Choroid plexus epithelial cell (primary cell): ENCODE results near the gene LAP3.
"Not testable (repeated sequence)": the region's sequence is repeated elsewhere in the genome, so short reads cannot be mapped to it uniquely, and the experiment has no call there.

ENCODE experiments used
- DNase-seq: peaks from one replicate; pipeline ENCODE4 v3.0.0-alpha.2; 2010; ENCODE audit warnings: low read depth
- H3K4me3 ChIP-seq: 2 replicates; pipeline ENCODE4 v1.5.1; 2011; ENCODE audit warnings: low read depth, mild to moderate bottlenecking, control low read depth, low read length, moderate library complexity
- TF ChIP-seq, protein P1 (sequence below): conservative IDR thresholded peaks from 2 replicates; pipeline ENCODE4 v1.5.1; 2011; ENCODE audit warnings: low read depth, mild to moderate bottlenecking, control low read depth, inconsistent platforms, low read length, moderate library complexity

Gene LAP3

DNA sequence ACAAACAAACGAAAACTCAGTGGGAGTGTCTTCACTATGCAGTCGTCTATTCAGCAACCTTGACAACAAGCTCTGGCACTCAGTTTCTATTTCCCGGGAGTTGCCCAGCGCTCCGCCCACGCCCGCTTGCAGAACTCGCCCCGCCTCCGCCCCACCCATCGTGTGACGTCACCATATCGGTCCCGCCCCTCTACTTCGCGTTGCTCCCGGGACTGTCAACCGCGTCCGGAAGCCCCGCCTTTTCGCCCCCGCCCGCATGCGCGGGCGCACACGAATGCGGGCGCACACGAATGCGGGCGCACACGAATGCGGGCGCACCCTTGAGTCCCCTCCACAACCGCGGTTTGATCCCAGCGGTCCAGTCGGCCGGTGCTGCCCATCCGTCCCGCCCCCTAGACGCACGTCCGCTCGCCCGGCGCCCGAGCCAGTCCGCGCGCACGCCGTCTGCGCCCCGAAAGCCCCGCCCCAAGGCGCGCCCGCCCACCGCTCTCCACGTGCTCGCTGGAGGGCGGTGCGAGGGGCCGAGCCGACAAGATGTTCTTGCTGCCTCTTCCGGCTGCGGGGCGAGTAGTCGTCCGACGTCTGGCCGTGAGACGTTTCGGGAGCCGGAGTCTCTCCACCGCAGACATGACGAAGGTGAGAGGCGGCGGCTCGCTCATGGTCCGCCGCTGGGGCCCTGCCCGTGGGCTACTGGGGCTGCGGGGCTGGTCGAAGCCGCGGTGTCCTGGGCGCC, at the start of gene LAP3:
LAP3 (plus strand) TSS at position 267 of the 733 bp plus-strand sequence; CDS start at position 535, 268 bp downstream.
- TF ChIP-seq, protein P1, sequence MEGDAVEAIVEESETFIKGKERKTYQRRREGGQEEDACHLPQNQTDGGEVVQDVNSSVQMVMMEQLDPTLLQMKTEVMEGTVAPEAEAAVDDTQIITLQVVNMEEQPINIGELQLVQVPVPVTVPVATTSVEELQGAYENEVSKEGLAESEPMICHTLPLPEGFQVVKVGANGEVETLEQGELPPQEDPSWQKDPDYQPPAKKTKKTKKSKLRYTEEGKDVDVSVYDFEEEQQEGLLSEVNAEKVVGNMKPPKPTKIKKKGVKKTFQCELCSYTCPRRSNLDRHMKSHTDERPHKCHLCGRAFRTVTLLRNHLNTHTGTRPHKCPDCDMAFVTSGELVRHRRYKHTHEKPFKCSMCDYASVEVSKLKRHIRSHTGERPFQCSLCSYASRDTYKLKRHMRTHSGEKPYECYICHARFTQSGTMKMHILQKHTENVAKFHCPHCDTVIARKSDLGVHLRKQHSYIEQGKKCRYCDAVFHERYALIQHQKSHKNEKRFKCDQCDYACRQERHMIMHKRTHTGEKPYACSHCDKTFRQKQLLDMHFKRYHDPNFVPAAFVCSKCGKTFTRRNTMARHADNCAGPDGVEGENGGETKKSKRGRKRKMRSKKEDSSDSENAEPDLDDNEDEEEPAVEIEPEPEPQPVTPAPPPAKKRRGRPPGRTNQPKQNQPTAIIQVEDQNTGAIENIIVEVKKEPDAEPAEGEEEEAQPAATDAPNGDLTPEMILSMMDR, result no peak
- H3K4me3 ChIP-seq, result peak within 1 kb of the TSS; percentile 85
- DNase-seq, result peak; percentile 99

DNA sequence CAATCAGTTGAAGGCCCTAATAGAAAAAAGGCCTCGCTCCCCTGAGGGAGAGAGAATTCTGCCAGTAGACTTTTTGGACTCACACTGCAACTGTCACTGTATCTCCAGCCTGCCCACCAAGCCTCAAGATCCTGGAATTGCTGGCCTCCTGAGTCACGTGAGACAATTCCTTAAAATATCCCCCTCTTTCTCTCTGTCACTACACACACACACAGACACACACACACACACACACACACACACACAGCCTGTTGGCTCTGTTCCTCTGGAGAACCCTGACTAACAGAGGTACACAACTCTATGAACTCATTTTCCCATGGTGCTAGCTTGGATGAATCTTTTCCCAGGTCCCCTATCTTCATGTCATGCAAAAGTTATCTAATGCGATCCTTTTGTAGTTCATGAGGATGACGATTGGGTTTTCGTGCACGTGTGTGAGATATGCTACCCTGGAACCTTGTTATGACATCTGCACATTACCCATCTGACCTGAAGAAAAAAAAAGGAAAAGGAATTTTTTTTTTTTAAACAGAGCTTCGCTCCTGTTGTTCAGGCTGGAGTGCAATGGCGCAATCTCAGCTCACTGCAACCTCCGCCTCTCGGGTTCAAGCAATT, 48.3 kb upstream of the LAP3 start:
- TF ChIP-seq, protein P1, result no peak
- no peak overlapping the region for H3K4me3 ChIP-seq
- DNase-seq, result no peak

DNA sequence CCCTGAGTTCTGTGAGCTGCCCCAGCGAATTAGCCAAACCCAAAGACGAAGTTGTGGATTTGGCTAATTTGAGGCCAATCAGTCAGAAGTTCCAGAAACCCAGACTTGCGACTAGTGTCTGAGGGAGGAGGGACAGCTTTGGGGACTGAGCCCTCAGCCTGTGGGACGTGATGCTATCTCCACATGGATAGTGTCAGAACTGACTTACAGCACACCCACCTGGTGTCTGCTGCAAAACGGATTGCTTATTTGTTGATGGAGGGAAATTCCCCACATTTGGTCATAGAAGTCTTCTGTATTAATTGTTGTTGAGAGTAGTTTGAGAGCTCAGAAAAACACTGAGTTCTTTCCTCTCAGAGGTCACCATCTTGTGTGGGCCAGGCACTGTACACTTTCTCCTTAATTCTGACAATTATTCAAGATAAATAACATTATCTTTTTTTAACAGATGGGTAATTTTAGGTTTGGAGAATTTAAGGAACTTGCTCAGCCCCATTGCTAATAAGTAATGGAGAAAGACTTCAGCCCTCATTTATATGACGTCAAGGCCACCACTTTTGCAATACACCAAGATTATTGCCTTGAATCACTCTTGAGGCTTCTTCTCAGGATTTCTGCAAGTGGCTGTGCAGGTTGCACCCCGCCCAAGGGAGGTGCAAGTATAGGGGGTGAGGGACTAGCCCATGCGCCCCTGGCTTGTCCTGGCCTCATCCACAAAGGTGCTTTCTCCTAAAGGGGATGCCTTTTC, 45.3 kb upstream of the LAP3 start:
- TF ChIP-seq, protein P1, result no peak
- no peak for DNase-seq
- no peak overlapping the region for H3K4me3 ChIP-seq

DNA sequence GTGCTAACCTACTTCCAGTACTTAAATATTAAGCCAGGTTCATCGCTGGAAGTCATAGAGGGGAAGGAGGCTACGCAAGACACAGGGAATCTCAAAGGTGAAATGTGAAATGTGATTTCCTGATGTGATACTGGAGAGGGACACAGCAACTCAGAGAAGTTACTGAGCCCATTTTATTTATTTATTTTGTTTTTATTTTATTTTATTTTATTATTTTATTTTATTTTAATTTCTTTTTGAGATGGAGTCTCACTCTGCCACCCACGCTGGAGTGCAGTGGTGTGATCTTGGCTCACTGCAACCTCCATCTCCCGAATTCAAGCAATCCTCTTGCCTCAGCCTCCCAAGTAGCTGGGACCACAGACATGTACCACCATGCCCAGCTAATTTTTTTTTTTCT, 42.3 kb upstream of the LAP3 start:
- no peak for DNase-seq
- no peak overlapping the region for H3K4me3 ChIP-seq
- TF ChIP-seq, protein P1, result no peak

DNA sequence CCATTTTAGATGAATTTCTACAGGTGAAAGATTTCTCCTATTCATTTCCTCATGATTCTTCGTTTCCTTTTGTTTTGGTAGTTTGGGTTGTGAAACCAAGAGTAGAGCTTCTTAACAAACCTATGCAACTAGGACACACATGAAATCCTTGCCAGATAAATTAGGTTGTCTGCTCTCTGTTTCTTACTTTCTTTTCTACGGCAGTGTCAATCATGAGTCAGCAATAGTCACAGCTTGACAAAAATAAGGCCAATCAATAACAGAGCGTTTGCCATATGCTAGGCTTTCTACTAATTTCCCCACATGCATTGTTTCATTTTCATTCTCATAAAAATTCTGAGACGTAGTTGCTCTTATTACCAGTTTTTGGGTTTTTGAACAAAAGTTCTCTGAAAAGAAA, 41.8 kb upstream of the LAP3 start:
- DNase-seq, result no peak
- TF ChIP-seq, protein P1, result no peak
- H3K4me3 ChIP-seq, result no peak overlapping the region

DNA sequence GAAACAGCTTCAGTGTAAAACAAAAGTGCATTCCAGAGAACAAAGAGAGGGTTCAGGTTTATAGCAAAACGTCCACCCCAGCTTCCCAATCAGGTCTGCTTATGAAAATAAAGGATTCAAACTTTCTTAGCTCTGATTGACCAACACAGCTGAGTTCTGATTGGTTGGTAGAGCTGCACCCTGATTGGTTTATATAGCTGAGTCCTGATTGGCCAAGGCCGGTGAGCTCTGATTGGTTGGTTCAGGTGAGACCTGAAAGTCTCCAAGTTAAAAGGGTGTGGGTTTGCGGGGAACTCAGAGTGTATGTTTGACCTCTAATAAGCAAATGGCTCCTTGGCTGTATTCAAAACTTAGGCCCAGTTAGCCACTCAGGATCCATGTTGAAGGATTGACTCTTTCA, 41.1 kb upstream of the LAP3 start:
- no peak overlapping the region for H3K4me3 ChIP-seq
- peak; percentile 14 for DNase-seq
- TF ChIP-seq, protein P1, result no peak

DNA sequence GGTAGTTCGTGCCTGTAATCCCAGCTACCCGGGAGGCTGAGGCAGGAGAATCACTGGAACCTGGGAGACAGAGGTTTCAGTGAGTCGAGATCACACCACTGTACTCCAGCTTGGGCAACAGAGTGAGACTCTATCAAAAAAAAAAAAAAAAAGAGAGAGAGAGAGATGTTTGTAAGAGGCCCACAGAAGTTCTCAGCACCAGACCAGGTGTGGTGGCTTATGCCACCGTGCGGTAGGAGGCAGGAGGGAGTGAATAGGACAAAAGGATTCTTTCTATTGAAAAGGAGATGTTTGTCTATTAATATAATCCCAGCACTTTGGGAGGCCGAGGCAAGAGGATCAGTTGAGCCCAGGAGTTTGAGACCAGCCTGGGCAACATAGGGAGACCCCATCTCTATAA, 39.9 kb upstream of the LAP3 start:
- not testable (repeated sequence) for H3K4me3 ChIP-seq, DNase-seq
